GM23338 (cell line): ENCODE data around the gene IGF1R. TPM values are rescaled to one million over a fixed set of nuclear protein-coding genes. Genes with fewer than 3 reads are reported as not detected.

Source experiments
- ATAC-seq: fragments of 200-7000 bp; cut with Tn5 transposase; 3 replicates; pipeline ENCODE4 v1.9.1; 2020
- DNase-seq: peaks from one replicate; pipeline ENCODE4 v3.0.0-alpha.2; 2015; ENCODE audit warnings: low spot score
- H2AFZ ChIP-seq: fragments of 200-600 bp; sonication (generic); 2 replicates; pipeline ENCODE4 v1.8.0; 2016; ENCODE audit warnings: antibody characterized with exemption, mild to moderate bottlenecking, moderate library complexity
- H3F3A ChIP-seq: fragments of 200-600 bp; sonication (generic); replicated peaks from 2 replicates; pipeline ENCODE4 v1.8.0; 2017; ENCODE audit warnings: antibody characterized with exemption, mixed run types, low read depth
- H3K27ac ChIP-seq: fragments of 200-600 bp; sonication (generic); 2 replicates; pipeline ENCODE4 v1.6.1; 2016; ENCODE audit warnings: low read depth
- H3K27me3 ChIP-seq: fragments of 200-600 bp; sonication (generic); 2 replicates; pipeline ENCODE4 v1.8.0; 2016; ENCODE audit warnings: mild to moderate bottlenecking, mixed run types, moderate library complexity; ENCODE audit not compliant: insufficient read depth
- H3K36me3 ChIP-seq: fragments of 200-600 bp; sonication (generic); 2 replicates; pipeline ENCODE4 v1.8.0; 2016; ENCODE audit warnings: mild to moderate bottlenecking; ENCODE audit not compliant: insufficient read depth
- H3K4me1 ChIP-seq: fragments of 200-600 bp; sonication (generic); 2 replicates; pipeline ENCODE4 v1.8.0; 2016; ENCODE audit warnings: mild to moderate bottlenecking, moderate library complexity; ENCODE audit not compliant: insufficient read depth
- H3K4me2 ChIP-seq: fragments of 200-600 bp; sonication (generic); 2 replicates; pipeline ENCODE4 v1.7.1; 2017; ENCODE audit warnings: mixed run types
- H3K4me3 ChIP-seq: fragments of 200-600 bp; sonication (generic); 2 replicates; pipeline ENCODE4 v1.6.1; 2016; ENCODE audit warnings: mixed run types
- H3K79me2 ChIP-seq: fragments of 200-600 bp; sonication (generic); replicated peaks from 2 replicates; pipeline ENCODE4 v1.8.0; 2017; ENCODE audit warnings: mild to moderate bottlenecking; ENCODE audit not compliant: insufficient read depth
- H3K9me2 ChIP-seq: fragments of 200-600 bp; sonication (generic); 2 replicates; pipeline ENCODE4 v1.8.0; 2017; ENCODE audit not compliant: insufficient read depth
- H4K20me1 ChIP-seq: fragments of 200-600 bp; sonication (generic); replicated peaks from 2 replicates; pipeline ENCODE4 v1.8.0; 2017; ENCODE audit warnings: mild to moderate bottlenecking; ENCODE audit not compliant: insufficient read depth
- H3K27ac Mint-ChIP-seq: 2 replicates; pipeline ENCODE4 v1.8.0; 2020; ENCODE audit warnings: inconsistent platforms, mild to moderate bottlenecking, moderate library complexity, mixed read lengths
- H3K27me3 Mint-ChIP-seq: 3 replicates; pipeline ENCODE4 v1.8.0; 2022; ENCODE audit warnings: low read depth, mild to moderate bottlenecking, moderate library complexity, mixed read lengths, inconsistent platforms; ENCODE audit not compliant: insufficient read depth, poor library complexity
- H3K36me3 Mint-ChIP-seq: 3 replicates; pipeline ENCODE4 v1.8.0; 2021; ENCODE audit warnings: low read depth, mild to moderate bottlenecking, inconsistent platforms, moderate library complexity, mixed read lengths
- H3K4me1 Mint-ChIP-seq: 3 replicates; pipeline ENCODE4 v1.8.0; 2020; ENCODE audit warnings: mild to moderate bottlenecking, inconsistent platforms, mixed read lengths
- H3K4me3 Mint-ChIP-seq: 3 replicates; pipeline ENCODE4 v1.8.0; 2021; ENCODE audit warnings: moderate library complexity, mild to moderate bottlenecking, inconsistent platforms, mixed read lengths
- H3K9me3 Mint-ChIP-seq: 3 replicates; pipeline ENCODE4 v1.8.0; 2020; ENCODE audit warnings: moderate library complexity, mild to moderate bottlenecking, inconsistent platforms, mixed read lengths
- CREB1 ChIP-seq: fragments of 250-450 bp; sonication (Bioruptor Pico); IDR thresholded peaks from 2 replicates; pipeline ENCODE4 v1.5.0; 2020; ENCODE audit warnings: low read depth, mild to moderate bottlenecking, moderate library complexity
- CTCF ChIP-seq, 2 experiments: fragments of 200-600 bp in 1 of 2; sonication (generic) in 1 of 2; conservative IDR thresholded peaks; 2 replicates each; pipeline versions ENCODE4 v1.5.1 to v1.6.1; 2016 to 2017; ENCODE audit warnings: antibody characterized with exemption in 2 of 2, low read depth in 2 of 2, mild to moderate bottlenecking in 2 of 2, moderate library complexity in 1 of 2
- ETS1 ChIP-seq: IDR thresholded peaks from 2 replicates; pipeline ENCODE4 v1.6.1; 2016; ENCODE audit warnings: antibody characterized with exemption
- EZH2 ChIP-seq: fragments of 200-600 bp; sonication (generic); IDR thresholded peaks from one replicate; pipeline ENCODE4 v1.8.0; 2017; ENCODE audit warnings: antibody characterized with exemption, mild to moderate bottlenecking, low read depth; ENCODE audit not compliant: unreplicated experiment
- EZH2phosphoT487 ChIP-seq: fragments of 200-600 bp; sonication (generic); IDR thresholded peaks from one replicate; pipeline ENCODE4 v1.8.1; 2018; ENCODE audit warnings: antibody characterized with exemption; ENCODE audit not compliant: unreplicated experiment
- JUNB ChIP-seq: IDR thresholded peaks from one replicate; pipeline ENCODE4 v1.6.1; 2016; ENCODE audit warnings: antibody characterized with exemption; ENCODE audit not compliant: unreplicated experiment
- NANOG ChIP-seq: IDR thresholded peaks from 2 replicates; pipeline ENCODE4 v1.6.1; 2016; ENCODE audit warnings: antibody characterized with exemption, borderline replicate concordance
- POLR2AphosphoS5 ChIP-seq: IDR thresholded peaks from 2 replicates; pipeline ENCODE4 v1.6.1; 2016; ENCODE audit warnings: antibody characterized with exemption, low read depth
- REST ChIP-seq: IDR thresholded peaks from one replicate; pipeline ENCODE4 v1.6.1; 2018; ENCODE audit warnings: antibody characterized with exemption; ENCODE audit not compliant: unreplicated experiment
- STAT1 ChIP-seq: IDR thresholded peaks from one replicate; pipeline ENCODE4 v1.6.1; 2016; ENCODE audit warnings: antibody characterized with exemption; ENCODE audit not compliant: unreplicated experiment
- ZNF114 ChIP-seq: fragments of 250-450 bp; sonication (Bioruptor Pico); IDR thresholded peaks from 2 replicates; pipeline ENCODE4 v1.5.0; 2020; ENCODE audit warnings: mild to moderate bottlenecking, moderate library complexity
- ZNF331 ChIP-seq: fragments of 250-450 bp; sonication (Bioruptor Pico); IDR thresholded peaks from 2 replicates; pipeline ENCODE4 v1.5.0; 2020; ENCODE audit warnings: low read depth, mild to moderate bottlenecking, moderate library complexity
- ZNF462 ChIP-seq: fragments of 250-450 bp; sonication (Bioruptor Pico); IDR thresholded peaks from 2 replicates; pipeline ENCODE4 v1.5.0; 2020; ENCODE audit warnings: mild to moderate bottlenecking, moderate library complexity
- polyA plus RNA-seq: library from polyadenylated mRNA; unstranded; fragments of >200 nt; fragmentation: Nextera tagmentation; extraction: Ambion mirVana; gene quantifications from 2 replicates; pipeline ENCODE4 v1.2.1, GENCODE V29; 2016
- total RNA-seq: library from RNA; depleted of rRNA; stranded (reverse); fragments of >200 nt; shearing (Covaris generic); gene quantifications from 2 replicates; pipeline ENCODE4 v1.2.3, GENCODE V29; 2014

The IGF1R gene
- total and polyA plus RNA-seq, 2 experiments from 2014 or later = 20.4 to 92.2 TPM

- H3K27me3 Mint-ChIP-seq = peaks cover 20% of the 10 kb centered on the region
- H3K79me2 ChIP-seq = no peaks in the 10 kb centered on the region
- no peak overlapping the region for H3K4me3 Mint-ChIP-seq
- H3K27ac ChIP-seq = no peak overlapping the region
- no peaks in the 10 kb centered on the region for H3K4me1 ChIP-seq
- H3K36me3 Mint-ChIP-seq = peaks cover 3% of the 10 kb centered on the region
- peaks cover 9% of the 10 kb centered on the region; the same call in 2 of the 3 replicates for H3K4me1 Mint-ChIP-seq
- H3K4me2 ChIP-seq = no peak overlapping the region
- no peaks in the 10 kb centered on the region for H3F3A ChIP-seq
- no peaks in the 10 kb centered on the region for H3K9me2 ChIP-seq
- H2AFZ ChIP-seq = no peak overlapping the region
- no peaks in the 10 kb centered on the region for H3K9me3 Mint-ChIP-seq
- no peak overlapping the region for H3K4me3 ChIP-seq
- H3K36me3 ChIP-seq = no peaks in the 10 kb centered on the region
- no peak overlapping the region for H3K27ac Mint-ChIP-seq
- H3K27me3 ChIP-seq = no peaks in the 10 kb centered on the region
- H4K20me1 ChIP-seq = no peaks in the 10 kb centered on the region; the same call in 1 of the 2 replicates
- DNase-seq (no peak), ATAC-seq (no peak)
- TF ChIP-seq CTCF (conservative IDR thresholded peaks at IDR 0.05; ENCODE audit: low read depth in 2 of 2) (no peak), STAT1 (no peak), ZNF462 (CRISPR knock-in tag) (no peak), REST (no peak), ZNF331 (CRISPR knock-in tag) (no peak), EZH2 (no peak), JUNB (no peak), ETS1 (no peak), ZNF114 (CRISPR knock-in tag) (no peak), POLR2AphosphoS5 (no peak), CREB1 (CRISPR knock-in tag) (no peak), NANOG (no peak), EZH2phosphoT487 (no peak)
Observed at GRCh38 chr15:98967916-98968315, 319.6 kb downstream of the IGF1R start.
